Measurements from ENCODE around the gene FGF22.

DNA sequence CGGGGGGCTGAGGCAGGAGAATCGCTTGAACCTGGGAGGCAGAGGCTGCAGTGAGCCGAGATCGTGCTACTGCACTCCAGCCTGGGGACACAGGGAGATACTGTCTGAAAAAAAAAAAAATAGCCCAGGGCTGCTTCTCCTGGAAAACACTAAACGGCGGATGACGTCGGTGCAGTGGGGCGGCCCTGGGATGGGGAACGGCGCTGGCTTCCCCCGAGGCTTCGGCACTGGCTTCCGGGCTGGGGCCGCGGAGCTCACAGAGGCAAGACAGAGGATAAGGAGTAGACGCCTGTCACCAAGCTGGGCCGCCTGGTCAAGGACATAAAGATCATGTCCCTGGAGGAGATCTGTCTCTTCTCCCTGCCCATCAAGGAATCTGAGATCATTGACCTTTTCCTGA lies 50.5 kb downstream of the FGF22 start:
- TF ChIP-seq, protein P1, sequence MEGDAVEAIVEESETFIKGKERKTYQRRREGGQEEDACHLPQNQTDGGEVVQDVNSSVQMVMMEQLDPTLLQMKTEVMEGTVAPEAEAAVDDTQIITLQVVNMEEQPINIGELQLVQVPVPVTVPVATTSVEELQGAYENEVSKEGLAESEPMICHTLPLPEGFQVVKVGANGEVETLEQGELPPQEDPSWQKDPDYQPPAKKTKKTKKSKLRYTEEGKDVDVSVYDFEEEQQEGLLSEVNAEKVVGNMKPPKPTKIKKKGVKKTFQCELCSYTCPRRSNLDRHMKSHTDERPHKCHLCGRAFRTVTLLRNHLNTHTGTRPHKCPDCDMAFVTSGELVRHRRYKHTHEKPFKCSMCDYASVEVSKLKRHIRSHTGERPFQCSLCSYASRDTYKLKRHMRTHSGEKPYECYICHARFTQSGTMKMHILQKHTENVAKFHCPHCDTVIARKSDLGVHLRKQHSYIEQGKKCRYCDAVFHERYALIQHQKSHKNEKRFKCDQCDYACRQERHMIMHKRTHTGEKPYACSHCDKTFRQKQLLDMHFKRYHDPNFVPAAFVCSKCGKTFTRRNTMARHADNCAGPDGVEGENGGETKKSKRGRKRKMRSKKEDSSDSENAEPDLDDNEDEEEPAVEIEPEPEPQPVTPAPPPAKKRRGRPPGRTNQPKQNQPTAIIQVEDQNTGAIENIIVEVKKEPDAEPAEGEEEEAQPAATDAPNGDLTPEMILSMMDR (IDR thresholded peaks at IDR 0.05) = no peak
- no peak for TF ChIP-seq POLR2AphosphoS5 (IDR thresholded peaks at IDR 0.05)

Data from breast epithelium (tissue), 3 donors.